MM.1S (cell line): ENCODE data around the gene APLNR.

Experiments used
- DNase-seq: peaks from one replicate; pipeline ENCODE4 v3.0.0-alpha.2; 2015
- H2AFZ ChIP-seq: fragments of 300-600 bp; sonication (generic); 2 replicates; pipeline ENCODE4 v1.6.0; 2016; ENCODE audit warnings: antibody characterized with exemption, low read length
- H3F3A ChIP-seq: fragments of 300-600 bp; sonication (generic); 2 replicates; pipeline ENCODE4 v1.6.1; 2016; ENCODE audit warnings: mild to moderate bottlenecking, antibody characterized with exemption, low read length, moderate library complexity, mixed read lengths; ENCODE audit not compliant: insufficient read depth
- H3K27ac ChIP-seq: fragments of 300-600 bp; sonication (generic); 2 replicates; pipeline ENCODE4 v1.5.1; 2016; ENCODE audit warnings: mild to moderate bottlenecking, low read length
- H3K27me3 ChIP-seq: fragments of 300-600 bp; sonication (generic); replicated peaks from 2 replicates; pipeline ENCODE4 v1.6.0; 2016; ENCODE audit warnings: low read length; ENCODE audit not compliant: insufficient read depth
- H3K36me3 ChIP-seq: fragments of 300-600 bp; sonication (generic); replicated peaks from 2 replicates; pipeline ENCODE4 v1.6.1; 2016; ENCODE audit warnings: mild to moderate bottlenecking, low read length, mixed read lengths; ENCODE audit not compliant: insufficient read depth
- H3K4me1 ChIP-seq: fragments of 300-600 bp; sonication (generic); 2 replicates; pipeline ENCODE4 v1.6.1; 2016; ENCODE audit warnings: low read length, mixed read lengths
- H3K4me2 ChIP-seq: fragments of 300-600 bp; sonication (generic); 2 replicates; pipeline ENCODE4 v1.6.0; 2016; ENCODE audit warnings: low read depth, low read length
- H3K4me3 ChIP-seq: fragments of 300-600 bp; sonication (generic); 2 replicates; pipeline ENCODE4 v1.5.1; 2016; ENCODE audit warnings: low read length, mixed read lengths
- H3K79me2 ChIP-seq: fragments of 300-600 bp; sonication (generic); 2 replicates; pipeline ENCODE4 v1.6.1; 2016; ENCODE audit warnings: mixed run types, low read length, mixed read lengths
- H3K9ac ChIP-seq: fragments of 300-600 bp; sonication (generic); 2 replicates; pipeline ENCODE4 v1.6.1; 2016; ENCODE audit warnings: low read length, mixed read lengths
- H3K9me2 ChIP-seq: fragments of 300-600 bp; sonication (generic); replicated peaks from 2 replicates; pipeline ENCODE4 v1.6.1; 2016; ENCODE audit warnings: mild to moderate bottlenecking, low read length, mixed read lengths; ENCODE audit not compliant: insufficient read depth
- H3K9me3 ChIP-seq: fragments of 300-600 bp; sonication (generic); replicated peaks from 2 replicates; pipeline ENCODE4 v1.6.1; 2016; ENCODE audit warnings: mild to moderate bottlenecking, low read length, mixed read lengths; ENCODE audit not compliant: insufficient read depth
- H4K20me1 ChIP-seq: fragments of 300-600 bp; sonication (generic); 2 replicates; pipeline ENCODE4 v1.6.1; 2016; ENCODE audit warnings: mild to moderate bottlenecking, low read length, moderate library complexity, mixed read lengths; ENCODE audit not compliant: insufficient read depth
- CTCF ChIP-seq: fragments of 300-600 bp; sonication (generic); IDR thresholded peaks from 2 replicates; pipeline ENCODE4 v1.5.1; 2016; ENCODE audit warnings: antibody characterized with exemption, low read length, mixed read lengths
- EZH2 ChIP-seq: fragments of 300-600 bp; sonication (generic); optimal IDR thresholded peaks from 2 replicates; pipeline ENCODE3; 2017; ENCODE audit warnings: low read depth, mild to moderate bottlenecking, antibody characterized with exemption, low read length, mixed read lengths
- EZH2phosphoT487 ChIP-seq: fragments of 300-600 bp; sonication (generic); IDR thresholded peaks from 2 replicates; pipeline ENCODE4 v1.6.1; 2018; ENCODE audit warnings: antibody characterized with exemption, low read length

Gene APLNR

GRCh38 chr11:57197762-57198161, 39.3 kb downstream of the APLNR start:
- Histone ChIP-seq H4K20me1 (no peaks in the 10 kb centered on the region), H2AFZ (no peak overlapping the region), H3K79me2 (no peaks in the 10 kb centered on the region), H3K9me3 (no peaks in the 10 kb centered on the region), H3K4me2 (no peak overlapping the region), H3K9me2 (no peaks in the 10 kb centered on the region), H3K27ac (no peak overlapping the region), H3K36me3 (no peaks in the 10 kb centered on the region), H3K27me3 (no peaks in the 10 kb centered on the region), H3K9ac (no peak overlapping the region), H3F3A (no peaks in the 10 kb centered on the region), H3K4me3 (no peak overlapping the region), H3K4me1 (no peaks in the 10 kb centered on the region)
- DNase-seq = no peak
- TF ChIP-seq CTCF (no peak), EZH2phosphoT487 (no peak), EZH2 (no peak)

- H3K4me1 ChIP-seq = no peaks in the 10 kb centered on the region
- TF ChIP-seq EZH2 = no peak
- no peak for TF ChIP-seq EZH2phosphoT487
- no peak for TF ChIP-seq CTCF
- H3K4me2 ChIP-seq = no peak overlapping the region
- no peak overlapping the region for H3K9ac ChIP-seq
- H3K9me3 ChIP-seq = no peaks in the 10 kb centered on the region
- no peaks in the 10 kb centered on the region for H3K79me2 ChIP-seq
- H3F3A ChIP-seq = no peaks in the 10 kb centered on the region
- H2AFZ ChIP-seq = no peak overlapping the region
- H3K27me3 ChIP-seq = no peaks in the 10 kb centered on the region
- no peak overlapping the region for H3K4me3 ChIP-seq
- DNase-seq = no peak
- no peaks in the 10 kb centered on the region for H3K36me3 ChIP-seq
- no peaks in the 10 kb centered on the region for H3K9me2 ChIP-seq
- H4K20me1 ChIP-seq = no peaks in the 10 kb centered on the region
- no peak overlapping the region for H3K27ac ChIP-seq
These were observed 40.5 kb downstream of the APLNR start for GRCh38 chr11:57196596-57196995.

- H3K36me3 ChIP-seq = no peaks in the 10 kb centered on the region
- H3K27me3 ChIP-seq = no peaks in the 10 kb centered on the region
- no peaks in the 10 kb centered on the region for H3K4me1 ChIP-seq
- no peak for DNase-seq
- no peaks in the 10 kb centered on the region for H4K20me1 ChIP-seq
- H3K9me2 ChIP-seq = no peaks in the 10 kb centered on the region
- H3K79me2 ChIP-seq = no peaks in the 10 kb centered on the region
- no peaks in the 10 kb centered on the region for H3K9me3 ChIP-seq
- no peak for TF ChIP-seq EZH2phosphoT487
- TF ChIP-seq CTCF = no peak
- TF ChIP-seq EZH2 = no peak
- no peak overlapping the region for H2AFZ ChIP-seq
- H3K4me3 ChIP-seq = no peak overlapping the region
- H3K9ac ChIP-seq = no peak overlapping the region
- no peaks in the 10 kb centered on the region for H3F3A ChIP-seq
- no peak overlapping the region for H3K4me2 ChIP-seq
- no peak overlapping the region for H3K27ac ChIP-seq
These were observed 44.7 kb downstream of the APLNR start for GRCh38 chr11:57192316-57192715.
